H1 (cell line): Measurements from ENCODE around the gene SLAIN2. TPM values are rescaled to one million over a fixed set of nuclear protein-coding genes. Genes with fewer than 3 reads are reported as not detected.

Experiments used
- ASH2L ChIP-seq: fragments of 200-600, 300-600 bp; sonication (generic); IDR thresholded peaks from one replicate; pipeline ENCODE4 v1.7.1; 2017; ENCODE audit warnings: low read length
- BRCA1 ChIP-seq: IDR thresholded peaks from 2 replicates; pipeline ENCODE4 v1.6.1; 2012; ENCODE audit warnings: low read depth, low read length, improper control_type of control experiment
- KDM4A ChIP-seq: IDR thresholded peaks from one replicate; pipeline ENCODE4 v1.7.1; 2012; ENCODE audit warnings: low read depth, mild to moderate bottlenecking, moderate library complexity, low read length, inconsistent platforms; ENCODE audit not compliant: severe bottlenecking
- SP1 ChIP-seq: IDR thresholded peaks from 2 replicates; pipeline ENCODE4 v1.6.1; 2011; ENCODE audit warnings: low read depth, low read length
- USF2 ChIP-seq: IDR thresholded peaks from 2 replicates; pipeline ENCODE4 v1.6.1; 2011; ENCODE audit warnings: low read length, improper control_type of control experiment
- polyA plus RNA-seq, 7 experiments: library from polyadenylated mRNA; depleted of rRNA in 3 of 7; stranded (reverse) in 5 of 7; unstranded in 2 of 7; fragments of >200 nt in 5 of 7; fragments of 200-250 nt in 2 of 7; gene quantifications; 1 replicate in 5 of 7; 2 replicates in 1 of 7; 4 replicates in 1 of 7; pipeline versions ENCODE4 v1.2.1 to v1.2.3, GENCODE V29; 2011 to 2013; ENCODE audit warnings: missing spikeins in 2 of 7, mixed read lengths in 2 of 7
- total RNA-seq: library from RNA; stranded (reverse); fragmentation: NEBNext Ultra II Directional; extraction: Animal tissue kit (Norgen Biotek cat#: 25700); gene quantifications from 2 replicates; pipeline ENCODE4 v1.2.1, GENCODE V29; 2021

The SLAIN2 gene
- total and polyA plus RNA-seq, 2 of the 8 experiments (the other 6 are each of a cell fraction or from before 2014, with no cell fraction given), result 8.2 to 40.0 TPM

GRCh38 chr4:48347282-48347921 is 6.1 kb downstream of the SLAIN2 start (continued):
- TF ChIP-seq USF2 (no peak), ASH2L (no peak), KDM4A (no peak), BRCA1 (no peak), SP1 (no peak)
